Stimulated activated CD4-positive, alpha-beta T cell treated with anti-CD3 and anti-CD28 coated beads, Interleukin-12 subunit alpha, Interleukin-12 subunit beta, amount 100 ng/mL, for 24 hours (primary cell): ENCODE data around the gene SGF29.
"Not testable (repeated sequence)": the region's sequence is repeated elsewhere in the genome, so short reads cannot be mapped to it uniquely, and the experiment has no call there.

Experiments
- DNase-seq, 2 experiments: peaks; one replicate each; pipeline ENCODE4 v3.0.0-alpha.2; 2020; ENCODE audit warnings: low read depth in 2 of 2

SGF29 gene

DNA sequence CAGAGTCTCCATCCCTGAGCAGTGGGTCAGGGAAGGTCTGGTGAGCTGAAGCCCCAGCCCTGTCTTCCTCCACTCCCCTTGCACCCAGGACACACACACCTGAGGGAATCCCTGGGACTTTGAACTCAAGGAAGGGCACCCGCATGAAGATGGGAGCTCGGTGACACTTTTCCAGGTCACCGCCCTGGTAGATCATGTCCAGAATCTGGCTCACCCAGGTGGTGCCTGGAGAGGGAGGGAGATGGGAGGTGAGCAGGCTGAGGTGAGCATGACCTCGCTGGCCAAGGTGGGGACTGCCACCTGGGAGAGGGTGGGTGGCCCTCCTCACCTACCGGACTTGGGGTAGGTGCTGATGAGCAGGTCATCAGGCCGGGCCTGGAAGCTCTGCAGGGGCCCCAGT lies 41.7 kb downstream of the SGF29 start:
- DNase-seq = not testable (repeated sequence)

DNA sequence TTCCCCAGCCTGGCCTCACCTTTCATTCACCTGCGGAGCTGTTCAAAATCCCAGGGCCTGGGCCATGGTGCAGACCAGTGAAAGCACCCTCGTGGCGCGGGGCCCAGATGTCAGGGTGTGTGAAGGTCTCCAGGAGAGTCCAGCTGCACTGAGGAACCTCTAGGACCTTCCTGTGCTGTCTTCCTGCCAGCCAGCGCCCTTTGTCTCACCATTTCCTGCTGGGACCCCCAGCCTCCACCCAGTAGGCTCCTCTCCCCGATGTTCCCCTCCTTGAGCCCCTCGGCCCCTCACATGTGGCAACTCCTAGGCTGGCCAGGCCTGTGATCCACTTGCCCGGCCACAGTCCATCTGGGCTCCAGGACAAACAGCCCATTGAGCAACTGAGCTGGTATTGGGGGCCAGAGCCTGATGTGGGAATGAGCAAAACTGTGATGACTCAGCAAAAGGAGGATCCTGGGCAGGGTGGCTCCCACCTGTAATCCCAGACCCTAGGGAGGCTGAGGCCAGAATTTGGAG lies 42.5 kb downstream of the SGF29 start:
- no peak for DNase-seq

DNA sequence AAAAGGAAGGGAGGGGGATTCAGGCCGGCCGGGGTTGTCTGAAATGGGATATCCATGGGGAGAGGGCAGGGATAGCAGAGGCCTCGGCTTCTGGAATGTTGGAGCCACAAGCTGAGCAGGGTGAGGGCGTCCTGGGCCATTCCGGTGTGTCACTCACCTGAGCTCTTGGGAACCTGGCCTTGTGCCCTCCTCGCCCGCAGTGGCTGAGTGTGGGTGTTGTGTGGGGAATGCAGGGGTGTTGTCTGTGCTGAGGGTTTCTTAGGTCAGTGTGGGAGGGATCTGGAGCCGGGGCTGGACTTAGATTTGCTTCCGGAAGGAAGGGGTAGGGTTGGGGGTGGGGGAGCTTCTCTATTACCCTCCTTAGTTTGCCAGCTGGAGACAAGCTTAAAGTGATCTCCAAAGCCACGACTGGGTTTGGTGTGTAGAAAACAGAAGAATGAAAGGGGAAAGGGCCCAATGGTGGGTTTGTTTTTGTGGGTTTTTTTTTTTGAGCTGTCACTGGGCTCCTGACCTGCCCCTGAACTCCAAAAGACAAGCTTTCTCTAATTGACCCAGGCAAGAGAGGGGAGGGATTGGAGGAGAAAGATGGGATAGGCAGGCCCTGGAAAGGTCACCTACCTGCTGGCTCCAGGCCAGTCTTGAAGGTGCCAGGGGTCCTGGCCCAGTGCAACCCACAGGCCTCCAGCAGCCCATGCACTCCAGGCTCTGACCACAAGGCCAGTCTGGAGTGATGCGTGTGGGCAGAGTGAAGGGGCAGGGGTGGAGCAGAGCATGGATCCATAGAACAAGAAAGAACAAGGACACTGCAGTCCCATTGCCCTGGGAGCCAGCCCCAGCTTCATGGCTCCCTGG lies 43.3 kb downstream of the SGF29 start, which contains the start of gene SULT1A2:
TSS of gene SULT1A2 (minus strand) at position 211 of the 852 bp plus-strand sequence. CDS start 1,120 bp downstream, outside the sequence.
- no peak for DNase-seq

DNA sequence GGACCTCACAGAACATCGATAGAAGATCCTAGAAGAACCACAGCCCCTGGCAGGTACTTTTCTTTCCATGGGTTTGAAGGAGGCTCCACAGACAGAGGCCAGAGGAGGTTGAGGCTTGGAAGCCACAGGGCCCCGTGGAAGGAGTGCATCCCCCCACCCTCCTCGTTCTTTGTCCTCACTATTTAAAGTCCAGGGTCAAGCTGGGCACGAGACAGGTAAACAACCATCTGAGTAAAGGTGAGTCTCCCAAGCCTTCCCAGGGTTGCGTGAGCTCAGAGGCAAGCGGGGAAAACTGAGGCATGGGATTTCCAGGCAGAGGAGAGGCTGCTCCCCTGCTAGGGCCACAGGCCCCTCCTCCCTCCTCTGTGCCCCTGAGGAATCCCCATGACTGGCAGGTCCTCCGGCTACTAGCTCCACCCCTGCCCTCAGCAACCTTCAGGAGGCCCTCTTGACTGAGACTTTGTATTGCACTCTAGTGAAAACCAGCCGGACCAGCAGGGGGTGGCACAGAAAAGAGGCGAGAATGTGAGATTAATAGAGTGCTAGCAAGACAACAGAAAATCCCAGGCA lies 44.1 kb downstream of the SGF29 start:
- no peak for DNase-seq

DNA sequence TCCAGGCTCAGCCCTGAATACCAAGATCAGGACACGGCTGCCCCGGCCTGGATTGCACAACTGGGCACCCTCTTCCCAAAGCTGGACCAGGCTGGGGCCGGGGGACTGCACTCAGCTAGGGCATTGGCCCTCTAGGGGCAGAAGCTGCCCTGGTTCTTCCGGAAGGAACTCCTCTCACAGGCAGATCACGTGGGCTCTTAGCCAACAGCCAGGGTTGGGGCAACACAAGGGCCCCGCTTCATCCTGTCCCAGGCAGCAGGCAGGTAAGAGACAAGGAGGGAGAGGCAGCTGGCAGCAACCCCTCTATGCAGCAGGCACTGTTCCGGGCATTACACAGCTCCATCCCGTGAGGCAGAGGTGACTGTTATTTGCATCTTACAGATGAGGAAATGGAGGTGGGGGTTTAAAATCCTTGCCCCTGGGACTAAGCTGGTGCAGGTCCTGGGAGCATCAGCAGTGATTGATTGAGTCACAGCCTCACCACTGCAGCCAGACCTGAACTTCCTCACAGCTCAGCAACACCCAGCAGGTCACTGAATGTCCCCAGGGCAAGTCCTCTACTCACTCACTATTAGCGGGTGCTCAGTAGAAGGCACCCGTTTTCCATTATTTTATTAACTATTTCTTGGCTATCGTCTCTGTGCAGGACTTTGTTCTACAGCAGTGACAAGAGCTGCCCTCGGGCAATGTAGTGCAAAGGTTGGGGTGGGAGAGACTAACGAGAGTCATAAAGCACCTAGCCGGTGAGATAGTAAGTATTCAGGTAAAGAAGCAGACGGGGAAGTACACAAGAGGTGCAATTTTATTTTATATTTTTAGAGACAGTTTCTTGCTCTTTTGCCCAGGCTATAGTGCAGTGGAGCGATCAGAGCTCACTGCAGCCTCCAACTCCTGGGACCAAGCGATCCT lies 45.9 kb downstream of the SGF29 start:
- not testable (repeated sequence) for DNase-seq

DNA sequence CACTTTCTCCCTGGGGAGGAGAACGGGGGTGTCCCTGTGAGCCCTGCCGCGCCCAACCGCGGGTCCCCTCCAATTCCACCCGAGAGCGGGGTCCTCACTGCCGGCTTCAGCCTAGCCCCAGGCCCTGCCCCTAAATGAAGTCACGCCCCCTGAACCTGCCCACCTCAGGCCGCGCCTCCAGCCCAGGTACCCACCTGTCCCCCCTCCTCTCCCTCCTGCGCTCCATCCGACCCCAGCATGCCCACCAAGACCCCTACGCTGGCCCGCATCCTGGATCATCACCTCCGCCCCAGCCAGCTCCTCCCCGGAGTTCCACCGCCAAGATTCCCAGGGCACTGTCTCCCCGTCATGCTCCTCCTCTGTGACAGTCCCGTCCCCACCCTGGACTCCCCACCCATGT lies 47.2 kb downstream of the SGF29 start:
- DNase-seq = not testable (repeated sequence)

DNA sequence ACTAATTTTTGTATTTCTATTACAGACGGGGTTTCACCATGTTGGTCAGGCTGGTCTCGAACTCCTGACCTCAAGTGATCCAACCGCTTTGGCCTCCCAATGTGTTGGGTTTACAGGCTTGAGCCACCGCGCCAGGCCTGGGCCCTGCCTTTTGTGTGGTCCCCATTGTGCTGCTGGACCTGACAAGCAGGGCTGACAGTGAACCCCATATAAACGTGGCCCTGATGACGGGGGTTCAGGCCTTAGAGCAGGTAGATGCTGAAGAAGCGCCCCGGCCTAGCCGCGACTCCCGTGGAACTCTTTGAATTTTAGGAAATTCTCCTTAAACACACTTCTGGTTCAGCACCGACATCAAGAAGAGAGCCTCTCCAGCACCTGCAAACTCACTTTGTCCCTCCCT lies 47.9 kb downstream of the SGF29 start:
- not testable (repeated sequence) for DNase-seq

DNA sequence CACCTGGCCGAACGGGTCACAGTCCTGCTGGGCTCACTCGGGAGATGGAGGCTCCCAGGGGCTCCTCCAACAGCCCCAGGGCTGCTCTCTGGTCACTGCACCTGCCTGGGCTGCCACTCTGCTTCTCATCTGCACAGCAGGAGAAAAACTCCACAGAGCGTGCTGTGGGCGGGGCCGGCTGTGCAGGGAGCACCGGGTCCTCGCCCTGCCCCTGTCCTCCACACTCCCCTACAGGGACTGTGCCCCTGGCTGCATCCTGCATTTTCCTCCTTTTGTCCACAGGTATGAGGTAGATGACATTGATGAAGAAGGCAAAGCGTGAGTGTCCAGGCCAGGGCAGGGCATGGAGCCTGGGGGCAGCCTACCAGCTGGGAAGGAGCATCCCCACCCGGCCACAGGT lies 48.3 kb downstream of the SGF29 start:
- not testable (repeated sequence) for DNase-seq

DNA sequence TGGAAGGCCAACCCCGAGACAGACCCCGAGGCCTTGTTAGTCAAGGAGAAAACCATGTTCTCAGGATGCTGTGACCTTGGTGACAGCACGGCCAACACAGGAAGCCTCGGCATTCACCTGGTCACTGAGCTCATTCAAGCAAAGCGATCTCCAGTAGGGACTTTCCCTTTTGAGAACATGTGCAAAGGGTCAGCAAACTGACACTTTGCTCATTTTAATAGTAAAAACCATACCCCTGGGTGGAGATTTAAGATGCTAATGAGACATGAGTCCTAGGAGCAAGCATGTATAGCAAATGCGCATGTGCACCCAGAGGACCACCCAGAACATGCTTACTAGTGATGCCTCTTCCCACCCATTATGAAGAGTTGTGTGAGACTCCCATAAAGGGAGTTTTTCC lies 48.8 kb downstream of the SGF29 start:
- DNase-seq = no peak

DNA sequence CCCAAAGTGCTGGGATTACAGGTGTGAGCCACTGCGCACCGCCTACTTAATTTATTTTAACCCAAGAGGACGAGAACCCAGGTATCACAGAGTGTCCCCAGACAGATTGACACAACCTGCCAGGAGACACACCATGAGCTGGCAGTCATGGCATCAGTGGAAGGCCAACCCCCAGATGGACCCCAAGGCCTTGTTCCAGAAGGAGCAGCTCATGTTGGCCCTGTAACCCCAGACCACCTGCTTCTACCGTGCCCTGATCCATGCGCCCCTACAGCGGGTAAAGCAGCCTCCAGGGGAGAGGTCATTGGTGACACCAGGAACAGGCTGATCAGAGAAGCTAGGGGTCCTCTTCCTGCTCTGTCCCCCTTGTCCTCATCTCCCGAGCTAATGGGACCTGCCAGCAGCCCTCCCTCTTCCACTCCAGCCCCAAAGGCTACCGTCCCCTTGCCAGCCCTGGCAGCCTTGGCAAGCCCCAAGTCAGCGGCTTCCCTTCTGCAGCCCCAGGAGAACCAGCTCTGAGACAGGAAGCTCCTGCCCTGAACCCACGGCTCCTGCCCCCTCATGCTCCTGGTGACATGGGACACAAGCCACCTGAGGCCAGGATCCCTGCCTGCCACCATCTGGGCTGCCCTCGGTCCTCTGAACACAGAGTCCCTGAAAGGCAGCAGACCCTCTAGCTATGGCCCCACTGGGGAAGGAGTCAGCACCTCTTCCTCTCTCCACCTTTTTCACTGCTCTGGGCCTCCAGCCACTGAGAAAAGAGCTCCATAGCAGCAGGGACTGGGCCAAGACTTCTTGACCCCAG lies 49.9 kb downstream of the SGF29 start:
- no peak for DNase-seq

DNA sequence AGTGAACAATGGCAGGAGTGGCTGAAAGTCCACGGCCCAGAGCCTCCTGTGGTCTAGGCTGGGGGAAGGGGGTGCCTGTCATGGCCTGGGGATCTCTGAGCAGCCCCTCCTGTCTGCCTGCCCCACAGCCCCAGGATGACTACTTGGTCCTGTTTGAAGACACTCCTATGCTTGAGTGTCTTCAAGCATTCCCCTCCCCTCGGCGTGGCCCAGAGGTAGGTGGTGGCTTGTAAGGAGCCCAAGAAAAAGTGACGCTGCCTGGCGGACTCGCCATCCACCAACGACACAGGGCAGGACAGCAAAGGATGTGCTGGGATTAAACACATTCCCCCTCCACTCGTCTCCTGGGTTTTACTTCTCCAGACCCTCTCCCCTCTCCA lies 50.5 kb downstream of the SGF29 start:
- DNase-seq = no peak

DNA sequence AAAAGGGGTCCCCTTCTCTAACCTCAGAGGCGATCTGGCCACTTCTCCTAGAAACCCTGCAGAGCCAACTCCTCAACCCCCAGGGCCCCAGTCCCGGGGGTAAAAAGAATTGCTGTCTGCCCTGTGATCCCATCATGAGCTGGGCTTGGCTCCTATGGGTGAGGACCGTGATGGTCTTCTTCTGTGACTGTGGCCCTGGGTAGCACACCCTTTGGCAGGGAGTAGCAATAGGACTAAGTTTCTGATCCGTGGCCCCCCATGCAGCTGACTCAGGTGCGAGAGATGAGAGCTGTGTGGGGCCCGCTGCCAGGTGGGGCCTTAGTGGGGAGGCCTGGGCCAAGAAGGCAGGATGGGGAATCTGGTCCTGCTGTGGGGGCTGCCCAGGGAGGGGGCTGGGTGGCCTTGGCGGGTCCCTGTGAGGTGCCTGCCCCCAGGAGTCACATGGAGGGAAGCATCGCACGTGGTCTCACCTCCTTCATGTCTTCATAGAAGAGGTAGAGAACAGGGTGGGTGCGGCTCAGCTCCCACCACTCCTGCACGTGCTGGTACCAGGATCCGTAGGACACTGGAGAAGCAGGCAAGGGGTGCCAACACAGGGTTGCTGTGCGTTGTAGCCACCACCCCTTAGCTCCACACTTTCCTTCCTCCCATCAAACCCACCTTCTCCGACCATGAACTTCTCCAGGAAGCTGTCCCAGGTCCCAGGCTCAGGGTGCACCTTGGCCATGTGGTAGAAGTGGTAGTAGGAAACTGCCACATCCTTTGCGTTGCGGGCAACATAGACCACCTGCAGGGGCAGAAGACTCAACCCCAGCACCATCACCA lies 52.8 kb downstream of the SGF29 start:
- no peak for DNase-seq

DNA sequence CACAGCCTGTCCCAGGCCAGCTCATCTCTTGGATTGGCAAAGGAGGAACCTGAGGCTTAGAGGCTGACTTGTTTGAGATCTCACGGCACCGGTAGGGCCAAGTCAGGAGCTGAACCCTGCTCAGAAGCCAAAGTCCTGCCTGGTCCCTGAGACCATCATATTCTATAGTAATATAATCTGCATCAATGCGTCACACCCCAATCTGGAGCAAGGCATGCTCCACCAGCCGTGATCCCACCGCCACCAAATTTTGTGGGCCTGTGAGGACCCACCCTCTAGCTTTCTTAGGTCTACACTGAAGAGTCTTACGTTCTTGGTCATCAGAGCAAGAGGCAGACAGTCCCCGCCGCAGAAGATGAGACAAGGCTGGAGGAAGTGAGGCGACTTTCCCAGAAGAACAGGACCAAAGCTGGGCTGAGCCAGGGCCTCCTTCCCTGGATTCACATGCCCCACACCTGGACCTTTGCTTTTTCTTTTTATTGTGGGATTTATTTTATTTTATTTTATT lies 53.5 kb downstream of the SGF29 start:
- no peak for DNase-seq

DNA sequence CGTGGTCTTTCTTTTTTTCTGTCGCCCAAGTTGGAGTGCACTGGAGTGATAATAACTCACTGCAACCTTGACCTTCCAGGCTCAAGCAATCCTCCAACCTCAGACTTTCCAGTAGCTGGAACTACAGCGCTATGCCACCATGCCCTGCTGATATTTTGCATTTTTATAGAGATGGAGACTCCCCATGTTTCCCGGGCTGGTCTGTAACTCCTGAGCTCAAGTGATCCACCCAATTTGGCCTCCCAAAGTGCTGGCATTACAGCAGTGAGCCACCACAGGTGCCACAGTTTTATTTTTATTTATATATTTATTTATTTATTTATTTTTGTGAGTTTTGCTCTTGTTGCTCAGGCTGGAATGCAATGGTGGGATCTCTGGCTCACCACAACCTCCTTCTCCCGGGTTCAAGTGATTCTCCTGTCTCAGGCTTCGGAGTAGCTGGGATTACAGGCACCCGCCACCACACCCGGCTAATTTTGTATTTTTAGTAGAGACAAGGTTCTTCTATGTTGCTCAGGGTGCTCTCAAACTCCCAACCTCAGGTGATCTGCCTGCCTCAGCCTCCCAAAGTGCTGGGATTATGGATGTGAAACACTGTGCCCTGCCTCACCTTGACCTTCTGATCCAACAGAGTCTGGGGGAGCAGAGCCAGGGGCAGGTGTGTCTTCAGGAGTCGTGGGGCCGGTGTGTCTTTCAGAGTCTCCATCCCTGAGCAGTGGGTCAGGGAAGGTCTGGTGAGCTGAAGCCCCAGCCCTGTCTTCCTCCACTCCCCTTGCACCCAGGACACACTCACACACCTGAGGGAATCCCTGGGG lies 54.2 kb downstream of the SGF29 start:
- not testable (repeated sequence) for DNase-seq

DNA sequence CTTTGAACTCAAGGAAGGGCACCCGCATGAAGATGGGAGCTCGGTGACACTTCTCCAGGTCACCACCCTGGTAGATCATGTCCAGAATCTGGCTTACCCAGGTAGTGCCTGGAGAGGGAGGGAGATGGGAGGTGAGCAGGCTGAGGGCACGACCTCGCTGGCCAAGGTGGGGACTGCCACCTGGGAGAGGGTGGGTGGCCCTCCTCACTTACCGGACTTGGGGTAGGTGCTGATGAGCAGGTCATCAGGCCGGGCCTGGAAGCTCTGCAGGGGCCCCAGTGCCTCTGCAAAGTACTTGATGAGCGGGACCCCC lies 54.7 kb downstream of the SGF29 start:
- not testable (repeated sequence) for DNase-seq

DNA sequence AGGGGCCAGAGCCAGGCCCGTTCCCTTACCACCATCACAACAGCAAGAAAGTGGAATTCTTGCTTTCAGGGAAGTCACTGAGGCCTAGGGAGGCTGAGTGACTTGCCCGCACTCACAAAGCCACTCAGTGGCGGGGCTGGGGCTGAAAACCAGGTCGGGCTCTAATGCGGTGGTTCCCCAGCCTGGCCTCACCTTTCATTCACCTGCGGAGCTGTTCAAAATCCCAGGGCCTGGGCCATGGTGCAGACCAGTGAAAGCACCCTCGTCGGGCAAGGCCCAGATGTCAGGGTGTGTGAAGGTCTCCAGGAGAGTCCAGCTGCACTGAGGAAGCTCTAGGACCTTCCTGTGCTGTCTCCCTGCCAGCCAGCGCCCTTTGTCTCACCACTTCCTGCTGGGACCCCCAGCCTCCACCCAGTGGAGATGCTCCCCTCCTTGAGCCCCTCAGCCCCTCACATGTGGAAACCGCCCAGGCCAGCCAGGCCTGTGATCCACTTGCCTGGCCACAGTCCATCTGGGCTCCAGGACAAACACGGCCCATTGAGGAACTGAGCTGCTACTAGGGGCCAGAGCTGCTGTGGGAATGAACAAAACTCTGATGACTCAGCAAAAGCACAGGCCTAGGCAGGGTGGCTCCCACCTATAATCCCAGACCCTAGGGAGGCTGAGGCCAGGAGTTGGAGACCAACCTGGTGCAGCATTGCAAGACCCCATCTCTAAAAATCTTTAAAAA lies 55.3 kb downstream of the SGF29 start:
- not testable (repeated sequence) for DNase-seq

DNA sequence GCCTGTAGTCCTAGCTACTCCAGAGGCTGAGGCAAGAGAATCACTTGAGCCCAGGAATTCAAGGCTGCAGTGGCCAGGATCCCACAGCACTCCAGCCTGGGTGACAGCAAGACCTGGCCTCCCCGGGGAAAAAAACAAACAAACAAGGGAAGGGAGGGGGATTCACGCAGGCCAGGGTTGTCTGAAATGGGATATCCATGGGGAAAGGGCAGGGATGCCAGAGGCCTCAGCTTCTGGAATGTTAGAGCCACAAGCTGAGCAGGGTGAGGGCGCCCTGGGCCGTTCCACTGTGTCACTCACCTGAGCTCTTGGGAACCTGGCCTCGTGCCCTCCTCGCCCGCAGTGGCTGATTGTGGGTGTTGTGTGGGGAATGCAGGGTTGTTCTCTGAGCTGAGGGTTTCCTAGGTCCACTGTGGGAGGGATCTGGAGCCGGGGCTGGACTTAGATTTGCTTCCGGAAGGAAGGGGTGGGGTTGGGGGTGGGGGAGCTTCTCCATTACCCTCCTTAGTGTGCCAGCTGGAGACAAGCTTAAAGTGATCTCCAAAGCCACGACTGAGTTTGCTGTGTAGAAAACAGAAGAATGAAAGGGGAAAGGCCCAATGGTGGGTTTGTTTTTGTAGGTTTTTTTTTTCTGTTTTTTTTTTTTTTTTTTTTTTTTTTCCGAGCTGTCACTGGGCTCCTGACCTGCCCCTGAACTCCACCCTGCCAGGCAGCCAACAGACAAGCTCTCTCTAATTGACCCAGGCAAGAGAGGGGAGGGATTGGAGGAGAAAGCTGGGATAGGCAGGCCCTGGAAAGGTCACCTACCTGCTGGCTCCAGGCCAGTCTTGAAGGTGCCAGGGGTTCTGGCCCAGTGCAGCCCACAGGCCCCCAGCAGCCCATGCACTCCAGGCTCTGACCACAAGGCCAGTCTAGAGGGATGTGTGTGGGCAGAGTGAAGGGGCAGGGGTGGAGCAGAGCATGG lies 56.2 kb downstream of the SGF29 start, which contains the start of gene SULT1A1:
TSS of gene SULT1A1 (minus strand) at position 414 of the 964 bp plus-strand sequence. CDS start 1,189 bp downstream, outside the sequence.
- no peak for DNase-seq
